ENCODE measurements around the gene AUP1. TPM values are rescaled to one million over a fixed set of nuclear protein-coding genes. Genes with fewer than 3 reads are reported as not detected.

AUP1 gene
- total and polyA plus RNA-seq, 12 donors, result 88.5 to 527 (median 113) TPM

- TF ChIP-seq POLR2A (IDR thresholded peaks at IDR 0.05) (no peak), CTCF (IDR thresholded peaks at IDR 0.05) (peak in 3 of 6 experiments; percentile 20 to 29 (median 27))
- Histone ChIP-seq H3K4me3 (no peak overlapping the region), H3K36me3 (replicated peaks in 1 of 2) (peaks cover 0 to 19% of the 10 kb centered on the region in 2 donors), H3K27ac (no peak overlapping the region), H3K27me3 (no peaks in the 10 kb centered on the region), H3K4me1 (replicated peaks in 1 of 2) (peaks cover 11 to 15% of the 10 kb centered on the region in 2 donors), H3K9me3 (replicated peaks in 1 of 3) (no peaks in the 10 kb centered on the region)
- DNase-seq, result no peak
- intact Hi-C loops (cut with DNase I), result no loop called here
Observed at GRCh38 chr2:74532222-74532621, 2.7 kb upstream of the AUP1 start.

GRCh38 chr2:74531666-74532065 lies 2.2 kb upstream of the AUP1 start:
- Histone ChIP-seq H3K4me1 (replicated peaks in 1 of 2) (peaks cover 11 to 15% of the 10 kb centered on the region in 2 donors), H3K27ac (no peak overlapping the region), H3K27me3 (no peaks in the 10 kb centered on the region), H3K4me3 (no peak overlapping the region), H3K9me3 (replicated peaks in 1 of 3) (no peaks in the 10 kb centered on the region), H3K36me3 (replicated peaks in 1 of 2) (peaks cover 0 to 24% of the 10 kb centered on the region in 2 donors)
- DNase-seq, result no peak
- WGBS, 4 donors, result 83 to 91% (median 86%) methylated on average over 7 of the region's 7 CpGs
- no peak for TF ChIP-seq CTCF (IDR thresholded peaks at IDR 0.05)
- no peak for TF ChIP-seq POLR2A (IDR thresholded peaks at IDR 0.05)
- intact Hi-C loops (cut with DNase I), result no loop called here

- DNase-seq, result peak; percentile 45 to 73 (median 49)
- H3K27ac ChIP-seq, result peak overlapping the region in 4 of 5 donors; percentile 81 to 93 (median 84)
- no peaks in the 10 kb centered on the region for H3K9me3 ChIP-seq (replicated peaks in 1 of 3)
- WGBS, 4 donors, result 2 to 18% (median 5%) methylated on average over 7 to 54 of the region's 54 CpGs
- no peak for TF ChIP-seq CTCF (IDR thresholded peaks at IDR 0.05)
- peak in 1 of 2 donors; percentile 35 for TF ChIP-seq POLR2A (IDR thresholded peaks at IDR 0.05)
- H3K4me3 ChIP-seq, result peak overlapping the region; percentile 22 to 87 (median 74)
- intact Hi-C loops (cut with DNase I), result no loop called here
- H3K36me3 ChIP-seq (replicated peaks in 1 of 2), result peaks cover 0 to 34% of the 10 kb centered on the region in 2 donors
- peaks cover 11 to 15% of the 10 kb centered on the region in 2 donors for H3K4me1 ChIP-seq (replicated peaks in 1 of 2)
- H3K27me3 ChIP-seq, result no peaks in the 10 kb centered on the region
Observed at GRCh38 chr2:74530239-74531187, 1.0 kb upstream of the AUP1 start.

GRCh38 chr2:74528600-74529356 lies 728 bp downstream of the AUP1 start:
- H3K4me3 ChIP-seq, result peak overlapping the region; percentile 63 to 87 (median 78)
- H3K36me3 ChIP-seq (replicated peaks in 1 of 2), result peaks cover 0 to 34% of the 10 kb centered on the region in 2 donors
- H3K27ac ChIP-seq, result peak overlapping the region; percentile 65 to 93 (median 83)
- no peaks in the 10 kb centered on the region for H3K9me3 ChIP-seq (replicated peaks in 1 of 3)
- H3K27me3 ChIP-seq, result no peaks in the 10 kb centered on the region
- WGBS, 4 donors, result 15 to 26% (median 20%) methylated on average over 18 to 29 of the region's 29 CpGs
- intact Hi-C loops (cut with DNase I), result loop anchor here (2.0 to 5.0 kb wide), 2 partner anchors 22 to 41 kb away; partner anchors contain the start of gene PCGF1 (in 1 of the 2)
- peaks cover 11 to 15% of the 10 kb centered on the region in 2 donors for H3K4me1 ChIP-seq (replicated peaks in 1 of 2)
- TF ChIP-seq POLR2A (IDR thresholded peaks at IDR 0.05) (no peak), CTCF (IDR thresholded peaks at IDR 0.05) (no peak)
- DNase-seq, result no peak
